H1 (cell line): ENCODE results near the gene ZDHHC24. TPM values are rescaled to one million over a fixed set of nuclear protein-coding genes. Genes with fewer than 3 reads are reported as not detected.
A peak's percentile ranks its signal among the peaks of the same experiment; 100 is the strongest.

Source experiments
- CHD7 ChIP-seq: fragments of 300-600 bp; sonication (generic); IDR thresholded peaks from 2 replicates; pipeline ENCODE4 v1.7.1; 2012; ENCODE audit warnings: low read length, moderate library complexity, mild to moderate bottlenecking, inconsistent platforms; ENCODE audit not compliant: insufficient replicate concordance
- KDM1A ChIP-seq: fragments of 200-600, 300-600 bp; sonication (generic); IDR thresholded peaks from 2 replicates; pipeline ENCODE4 v1.7.1; 2016; ENCODE audit warnings: mild to moderate bottlenecking, low read length, borderline replicate concordance
- NRF1 ChIP-seq: IDR thresholded peaks from 2 replicates; pipeline ENCODE4 v1.6.1; 2011; ENCODE audit warnings: mild to moderate bottlenecking, low read depth, low read length, improper control_type of control experiment
- SIRT6 ChIP-seq: IDR thresholded peaks from one replicate; pipeline ENCODE4 v1.7.1; 2012; ENCODE audit warnings: low read length, inconsistent platforms
- SIX5 ChIP-seq: IDR thresholded peaks from 2 replicates; pipeline ENCODE4 v1.6.1; 2011; ENCODE audit warnings: mild to moderate bottlenecking, low read depth, low read length
- polyA plus RNA-seq, 7 experiments: library from polyadenylated mRNA; depleted of rRNA in 3 of 7; stranded (reverse) in 5 of 7; unstranded in 2 of 7; fragments of >200 nt in 5 of 7; fragments of 200-250 nt in 2 of 7; gene quantifications; 1 replicate in 5 of 7; 2 replicates in 1 of 7; 4 replicates in 1 of 7; pipeline versions ENCODE4 v1.2.1 to v1.2.3, GENCODE V29; 2011 to 2013; ENCODE audit warnings: missing spikeins in 2 of 7, mixed read lengths in 2 of 7
- total RNA-seq: library from RNA; stranded (reverse); fragmentation: NEBNext Ultra II Directional; extraction: Animal tissue kit (Norgen Biotek cat#: 25700); gene quantifications from 2 replicates; pipeline ENCODE4 v1.2.1, GENCODE V29; 2021

ZDHHC24 gene
- total and polyA plus RNA-seq, 2 of the 8 experiments (the other 6 are each of a cell fraction or from before 2014, with no cell fraction given), result 8.4 to 9.7 TPM

- TF ChIP-seq CHD7, result no peak
- no peak for TF ChIP-seq SIX5
- no peak for TF ChIP-seq SIRT6
- peak; percentile 52; the same call in 1 of the 2 replicates for TF ChIP-seq KDM1A
- no peak for TF ChIP-seq NRF1
- TF ChIP-seq, all 59 proteins: peak for 1
These were observed 3.8 kb upstream of the ZDHHC24 start (continued) for GRCh38 chr11:66549696-66550095.
